Right lobe of liver (tissue), 6 donors: ENCODE results near the gene SLC38A2. TPM values are rescaled to one million over a fixed set of nuclear protein-coding genes. Genes with fewer than 3 reads are reported as not detected.

Experiments
- ATAC-seq, 4 donors: fragments of 200-7000 bp; cut with Tn5 transposase; one replicate each; pipeline ENCODE4 v1.9.1; 2020; ENCODE audit warnings: mild to moderate bottlenecking in 4 of 4, moderate library complexity in 4 of 4
- DNase-seq, 3 donors: peaks; one replicate each; pipeline ENCODE4 v3.0.0-alpha.2; 2020
- H3K27ac ChIP-seq, 3 donors: fragments of 200-600 bp; one replicate each; pipeline ENCODE4 v1.8.0; 2022
- H3K27me3 ChIP-seq, 2 donors: fragments of 200-600 bp; one replicate each; pipeline ENCODE4 v1.8.0; 2022
- H3K36me3 ChIP-seq, 4 donors: fragments of 200-600 bp; sonication (generic) in 1 of 4; one replicate each; pipeline versions ENCODE4 v1.5.1 to v1.8.0; 2017 to 2022; ENCODE audit warnings: control low read depth in 1 of 4
- H3K4me1 ChIP-seq, 4 donors: fragments of 200-600 bp; sonication (generic) in 1 of 4; one replicate each; pipeline versions ENCODE4 v1.5.1 to v1.8.0; 2017 to 2022; ENCODE audit warnings: control low read depth in 1 of 4
- H3K4me3 ChIP-seq, 3 donors: fragments of 200-600 bp; one replicate each; pipeline ENCODE4 v1.8.0; 2022
- H3K9me3 ChIP-seq, 4 donors: fragments of 200-600 bp; sonication (generic) in 1 of 4; one replicate each; pipeline versions ENCODE4 v1.5.1 to v1.8.0; 2017 to 2022; ENCODE audit warnings: control low read depth in 1 of 4
- CTCF ChIP-seq, 4 donors: fragments of 200-600 bp in 3 of 4; fragments of 450-650 bp in 1 of 4; IDR thresholded peaks; one replicate each; pipeline versions ENCODE4 v1.5.1 to v1.8.0; 2016 to 2022; ENCODE audit warnings: antibody characterized with exemption in 4 of 4, mild to moderate bottlenecking in 2 of 4
- POLR2A ChIP-seq: fragments of 450-650 bp; IDR thresholded peaks from one replicate; pipeline ENCODE4 v1.6.1; 2017; ENCODE audit warnings: antibody characterized with exemption, mild to moderate bottlenecking
- WGBS: methylation state at CpG from one replicate; pipeline ENCODE4 v1.1.6; 2018; ENCODE audit warnings: low coverage, low lambda C conversion rate; ENCODE audit not compliant: insufficient coverage; ENCODE audit errors: missing lambda C conversion rate; 5-methylcytosine and 5-hydroxymethylcytosine counted together
- intact Hi-C, 2 donors: fragments of 100-400 bp; cut with DNase I; formaldehyde crosslinking; loops; one replicate each; pipeline versions ENCODE4 v1.11.2 to v1.14.1; 2022
- total RNA-seq, 6 experiments: library from RNA; depleted of rRNA in 2 of 6; stranded (reverse); fragments of >200 nt in 2 of 6; fragmentation: NEBNext Ultra II Directional in 3 of 6; extraction: Animal tissue kit (Norgen Biotek cat#: 25700) in 3 of 6; gene quantifications; one replicate each; pipeline versions ENCODE4 v1.1.0 to v1.2.4, GENCODE V29; 2016 to 2023
- donor health status: DM: no; HTN: yes; CAD: no.
- donor health status: DM: no; HTN: no; CAD: no.
- donor health status: DM: no; HTN: no; CAD: no.
- donor health status: DM: no; HTN: yes; CAD: no.
- donor health status: DM: no; HTN: yes; CAD: no.

The SLC38A2 gene
- total RNA-seq, 6 experiments from 2014 or later: 77.0 to 463 (median 290) TPM

- WGBS: 63% methylated on average over 3 of the region's 4 CpGs
- DNase-seq: no peak
- peaks cover 0 to 6% (median 0%) of the 10 kb centered on the region in 4 donors for H3K4me1 ChIP-seq
- TF ChIP-seq POLR2A: no peak
- TF ChIP-seq CTCF (IDR thresholded peaks at IDR 0.05): no peak
- no peak overlapping the region for H3K4me3 ChIP-seq
- H3K36me3 ChIP-seq: no peaks in the 10 kb centered on the region
- H3K27me3 ChIP-seq: no peaks in the 10 kb centered on the region
- no peak for ATAC-seq
- H3K27ac ChIP-seq: no peak overlapping the region
- H3K9me3 ChIP-seq: no peaks in the 10 kb centered on the region
- intact Hi-C loops: no loop called here
Observed at GRCh38 chr12:46408441-46408840, 35.9 kb upstream of the SLC38A2 start.

- Histone ChIP-seq H3K27me3 (no peaks in the 10 kb centered on the region), H3K36me3 (no peaks in the 10 kb centered on the region), H3K9me3 (no peaks in the 10 kb centered on the region), H3K4me3 (no peak overlapping the region), H3K27ac (no peak overlapping the region), H3K4me1 (peaks cover 0 to 6% (median 0%) of the 10 kb centered on the region in 4 donors)
- DNase-seq: no peak
- TF ChIP-seq CTCF (IDR thresholded peaks at IDR 0.05) (no peak), POLR2A (no peak)
- ATAC-seq: no peak
- WGBS: 70% methylated on average over 2 of the region's 2 CpGs
- intact Hi-C loops: no loop called here
Observed at GRCh38 chr12:46407361-46407760, 34.8 kb upstream of the SLC38A2 start.

- no peak for TF ChIP-seq CTCF (IDR thresholded peaks at IDR 0.05)
- no peak for TF ChIP-seq POLR2A
- Histone ChIP-seq H3K27ac (no peak overlapping the region), H3K27me3 (no peaks in the 10 kb centered on the region), H3K4me1 (peaks cover 0 to 6% (median 0%) of the 10 kb centered on the region in 4 donors), H3K36me3 (no peaks in the 10 kb centered on the region), H3K4me3 (no peak overlapping the region), H3K9me3 (no peaks in the 10 kb centered on the region)
- WGBS: 50% methylated on average over 1 of the region's 1 CpG
- ATAC-seq: no peak
- no peak for DNase-seq
- intact Hi-C loops: no loop called here
Observed at GRCh38 chr12:46406352-46407027, 33.9 kb upstream of the SLC38A2 start.

GRCh38 chr12:46404733-46405132, 32.2 kb upstream of the SLC38A2 start:
- no peak for DNase-seq
- H3K27me3 ChIP-seq: no peaks in the 10 kb centered on the region
- TF ChIP-seq POLR2A: no peak
- TF ChIP-seq CTCF (IDR thresholded peaks at IDR 0.05): no peak
- intact Hi-C loops: no loop called here
- no peaks in the 10 kb centered on the region for H3K9me3 ChIP-seq
- 95% methylated on average over 5 of the region's 5 CpGs for WGBS
- H3K27ac ChIP-seq: no peak overlapping the region
- no peaks in the 10 kb centered on the region for H3K36me3 ChIP-seq
- H3K4me3 ChIP-seq: no peak overlapping the region
- H3K4me1 ChIP-seq: no peaks in the 10 kb centered on the region
- ATAC-seq: no peak
